ENCODE data around the gene GSS.

The GSS gene

DNA sequence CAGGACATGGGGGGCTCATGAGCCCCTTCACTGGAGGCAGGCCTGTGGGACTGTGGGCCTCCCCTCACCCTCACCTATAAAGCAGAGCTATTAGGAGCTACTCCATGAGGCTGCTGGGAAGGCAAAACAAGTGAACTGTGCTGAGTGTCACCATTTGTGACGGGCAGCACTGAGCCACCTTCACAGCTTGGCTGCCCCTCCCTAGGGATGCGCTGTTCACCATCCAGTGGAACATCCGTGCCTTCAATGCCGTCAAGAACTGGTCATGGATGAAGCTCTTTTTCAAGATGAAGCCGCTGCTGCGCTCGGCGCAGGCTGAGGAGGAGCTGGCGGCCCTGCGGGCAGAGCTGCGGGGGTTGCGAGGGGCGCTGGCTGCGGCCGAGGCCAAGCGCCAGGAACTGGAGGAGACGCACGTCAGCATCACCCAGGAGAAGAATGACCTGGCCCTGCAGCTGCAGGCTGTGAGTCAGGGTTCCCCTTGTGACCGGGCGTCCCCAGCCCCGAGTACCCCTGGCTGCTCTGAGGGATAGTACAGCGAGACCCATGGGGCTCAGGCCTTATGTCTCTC is 38.4 kb upstream of the GSS start:
- no peak for DNase-seq (ENCODE audit: low read depth)

- no peak for DNase-seq (ENCODE audit: low read depth)
These were observed 37.3 kb upstream of the GSS start for GRCh38 chr20:34992751-34993417.

DNA sequence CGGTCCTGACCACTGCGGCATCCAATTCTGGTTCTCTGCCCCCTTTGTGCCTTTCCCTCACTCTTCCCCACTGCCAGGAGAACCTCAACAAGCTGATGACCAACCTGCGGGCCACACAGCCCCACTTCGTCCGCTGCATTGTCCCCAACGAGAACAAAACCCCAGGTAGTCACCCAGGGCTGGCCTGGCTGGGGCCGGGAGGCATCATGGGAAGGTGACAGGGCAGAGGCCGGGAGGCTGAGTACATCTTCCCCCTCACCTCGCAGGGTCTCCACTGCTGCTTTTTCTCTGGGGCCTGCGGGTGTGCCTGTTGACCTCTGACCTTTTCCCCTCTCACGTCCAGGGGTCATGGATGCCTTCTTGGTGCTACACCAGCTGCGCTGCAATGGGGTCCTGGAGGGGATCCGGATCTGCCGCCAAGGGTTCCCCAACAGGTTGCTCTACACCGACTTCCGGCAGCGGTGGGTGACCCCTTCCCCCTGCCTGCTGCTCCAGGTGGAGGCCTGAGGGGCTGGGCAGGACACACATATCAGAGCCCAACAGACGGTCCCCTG is 35.1 kb upstream of the GSS start:
- no peak for DNase-seq (ENCODE audit: low read depth)

DNA sequence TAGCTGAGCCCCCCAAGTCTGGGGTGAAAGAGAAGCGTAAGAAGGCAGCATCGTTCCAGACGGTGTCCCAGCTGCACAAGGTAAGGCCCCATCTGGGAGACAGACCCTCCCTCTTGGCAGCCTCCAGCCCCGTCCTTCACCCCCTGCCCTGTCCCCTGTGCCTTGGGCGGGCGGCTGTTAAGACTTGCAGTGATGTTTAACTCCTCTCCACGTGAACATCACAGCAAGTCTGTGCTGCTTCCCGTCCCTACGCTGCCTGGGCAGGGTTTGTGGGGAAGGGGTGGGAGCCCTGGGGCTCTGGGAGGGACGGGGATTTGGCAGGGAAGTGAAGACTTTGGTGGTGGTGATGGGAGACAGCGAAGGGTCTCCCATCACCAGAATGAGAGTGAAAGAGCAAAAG is 34.6 kb upstream of the GSS start:
- no peak for DNase-seq (ENCODE audit: low read depth)

- no peak for DNase-seq (ENCODE audit: low read depth)
These were observed 34.1 kb upstream of the GSS start for GRCh38 chr20:34989670-34990069.

DNA sequence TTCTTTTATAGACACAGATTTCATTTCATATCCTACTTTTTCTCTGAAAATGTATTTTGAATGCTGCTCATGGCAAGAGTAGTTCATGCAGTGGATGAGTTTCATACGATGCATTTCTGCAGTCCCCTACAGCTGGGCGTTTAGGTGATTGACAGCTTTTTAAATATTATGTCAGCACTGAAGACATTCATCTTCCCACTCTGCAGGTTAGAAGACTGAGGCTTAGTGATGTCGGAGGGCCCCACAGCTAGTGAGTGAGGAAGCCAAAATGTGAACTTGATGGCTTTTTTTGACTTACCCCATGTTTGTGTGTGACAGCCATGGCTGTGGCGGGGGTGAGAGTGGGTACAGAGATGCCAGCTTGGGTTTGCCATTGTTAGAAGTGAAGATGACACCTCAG is 33.5 kb upstream of the GSS start:
- no peak for DNase-seq (ENCODE audit: low read depth)

DNA sequence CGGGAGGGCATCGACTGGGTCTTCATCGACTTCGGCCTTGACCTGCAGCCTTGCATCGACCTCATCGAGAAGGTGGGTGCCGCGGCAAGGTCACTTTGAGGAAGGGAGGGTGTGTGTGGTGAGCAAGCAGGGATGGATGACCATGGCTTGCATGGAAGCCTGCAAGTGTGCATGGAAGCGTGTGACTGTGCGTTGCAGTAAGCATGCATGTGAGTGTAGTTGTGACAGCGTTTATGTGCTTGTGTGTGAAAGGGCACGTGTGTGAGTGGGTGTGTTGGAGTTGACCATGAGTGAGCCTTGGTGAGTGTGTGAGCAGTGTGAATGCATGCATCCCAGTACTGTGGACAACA is 32.6 kb upstream of the GSS start:
- no peak for DNase-seq (ENCODE audit: low read depth)

DNA sequence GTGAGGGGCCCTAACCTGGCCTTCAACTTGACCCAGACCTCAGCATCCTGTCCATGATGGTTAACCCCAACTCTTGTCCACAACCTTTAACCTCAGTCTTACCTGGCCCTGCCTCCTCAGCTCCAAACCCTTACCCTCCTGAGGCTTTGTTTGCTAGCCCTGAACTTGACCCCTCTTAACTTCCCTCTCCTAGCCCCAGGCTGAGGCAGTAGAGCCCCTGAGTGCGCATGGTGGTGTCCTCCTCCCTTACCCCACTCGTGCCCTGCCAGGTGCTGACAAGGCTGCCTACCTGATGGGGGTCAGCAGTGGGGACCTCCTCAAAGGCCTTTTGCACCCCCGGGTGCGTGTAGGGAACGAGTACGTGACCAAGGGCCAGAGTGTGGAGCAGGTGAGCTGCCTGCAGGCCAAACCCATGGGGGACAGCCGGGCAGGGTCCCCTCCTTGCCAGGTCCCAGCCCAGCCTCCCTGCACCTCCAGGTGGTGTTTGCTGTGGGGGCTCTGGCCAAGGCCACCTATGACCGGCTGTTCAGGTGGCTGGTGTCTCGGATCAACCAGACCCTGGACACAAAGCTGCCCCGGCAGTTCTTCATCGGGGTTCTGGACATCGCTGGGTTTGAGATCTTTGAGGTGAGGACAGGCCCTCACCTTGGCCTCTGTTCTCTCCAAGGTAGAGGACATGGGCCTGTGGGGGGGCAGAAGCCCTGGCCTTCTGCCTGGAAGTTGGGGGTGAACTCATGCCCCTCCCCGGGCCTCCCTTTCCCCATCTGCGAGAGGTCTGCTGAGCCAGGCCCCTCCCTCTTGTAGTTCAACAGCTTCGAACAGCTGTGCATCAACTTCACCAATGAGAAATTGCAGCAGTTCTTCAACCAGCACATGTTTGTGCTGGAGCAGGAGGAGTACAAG is 31.9 kb upstream of the GSS start:
- no peak for DNase-seq (ENCODE audit: low read depth)

DNA sequence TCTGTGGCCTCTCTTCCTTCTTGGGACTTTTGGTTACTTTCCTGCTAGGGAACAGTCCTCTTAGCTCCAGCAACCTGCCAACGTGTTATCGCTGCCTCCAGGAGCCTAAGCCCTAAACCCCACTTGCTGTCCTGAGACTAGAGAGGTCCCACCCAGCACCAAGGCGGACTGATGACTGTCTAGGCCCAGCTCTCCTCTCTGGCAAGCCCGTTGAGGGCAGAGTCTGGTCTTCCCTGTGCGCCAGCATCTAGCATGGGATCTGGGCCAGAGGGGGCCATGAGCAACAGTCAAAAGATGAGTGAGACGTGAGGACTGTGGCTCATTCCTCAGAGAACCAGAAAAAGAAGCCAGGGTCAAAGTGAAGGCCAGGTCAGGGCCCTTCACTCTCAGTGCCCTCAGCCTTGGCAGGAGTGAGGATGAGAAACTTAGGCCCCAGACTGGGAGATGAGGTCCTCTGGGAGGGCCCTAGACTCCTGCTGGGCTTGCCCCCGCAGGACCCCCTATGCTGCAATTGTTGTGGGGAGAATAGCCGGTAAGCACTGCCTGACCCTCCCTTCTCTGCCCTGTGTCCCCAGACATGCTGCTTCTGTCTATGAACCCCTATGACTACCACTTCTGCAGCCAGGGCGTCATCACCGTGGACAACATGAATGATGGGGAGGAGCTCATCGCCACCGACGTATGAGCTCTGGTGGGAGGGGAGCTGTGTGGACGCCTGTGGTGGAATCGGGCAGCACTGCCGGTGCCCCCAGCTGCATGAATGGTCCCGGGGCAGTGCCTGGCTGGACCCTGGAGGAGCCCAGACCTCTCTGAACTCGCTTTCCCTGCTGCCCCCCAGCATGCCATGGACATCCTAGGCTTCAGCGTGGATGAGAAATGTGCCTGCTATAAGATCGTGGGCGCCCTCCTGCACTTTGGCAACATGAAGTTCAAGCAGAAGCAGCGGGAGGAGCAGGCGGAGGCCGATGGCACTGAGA is 31.0 kb upstream of the GSS start:
- no peak for DNase-seq (ENCODE audit: low read depth)

- DNase-seq (ENCODE audit: low read depth) = no peak
These were observed 30.1 kb upstream of the GSS start for GRCh38 chr20:34985461-34986310.

DNA sequence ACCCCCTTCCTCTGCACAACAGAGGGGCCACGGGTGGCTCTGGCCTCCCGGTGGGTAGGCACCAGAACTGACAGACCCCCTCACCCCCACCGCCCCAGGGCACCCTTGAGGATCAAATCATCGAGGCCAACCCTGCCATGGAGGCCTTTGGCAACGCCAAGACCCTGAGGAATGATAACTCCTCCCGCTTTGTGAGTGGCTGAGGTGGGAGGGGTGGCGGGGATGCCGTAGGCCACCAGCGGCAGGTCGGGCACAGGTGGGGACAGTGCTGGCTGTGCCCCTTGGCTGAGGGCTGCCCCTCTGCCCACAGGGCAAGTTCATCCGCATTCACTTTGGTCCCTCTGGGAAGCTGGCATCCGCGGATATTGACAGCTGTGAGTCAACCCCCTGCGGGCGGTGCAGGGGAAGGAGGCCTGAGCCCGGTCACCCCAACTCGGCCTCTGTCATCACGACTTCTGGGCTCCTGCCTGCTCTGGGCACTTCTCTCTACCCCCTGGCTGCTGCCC is 29.2 kb upstream of the GSS start:
- DNase-seq (ENCODE audit: low read depth) = no peak

DNA sequence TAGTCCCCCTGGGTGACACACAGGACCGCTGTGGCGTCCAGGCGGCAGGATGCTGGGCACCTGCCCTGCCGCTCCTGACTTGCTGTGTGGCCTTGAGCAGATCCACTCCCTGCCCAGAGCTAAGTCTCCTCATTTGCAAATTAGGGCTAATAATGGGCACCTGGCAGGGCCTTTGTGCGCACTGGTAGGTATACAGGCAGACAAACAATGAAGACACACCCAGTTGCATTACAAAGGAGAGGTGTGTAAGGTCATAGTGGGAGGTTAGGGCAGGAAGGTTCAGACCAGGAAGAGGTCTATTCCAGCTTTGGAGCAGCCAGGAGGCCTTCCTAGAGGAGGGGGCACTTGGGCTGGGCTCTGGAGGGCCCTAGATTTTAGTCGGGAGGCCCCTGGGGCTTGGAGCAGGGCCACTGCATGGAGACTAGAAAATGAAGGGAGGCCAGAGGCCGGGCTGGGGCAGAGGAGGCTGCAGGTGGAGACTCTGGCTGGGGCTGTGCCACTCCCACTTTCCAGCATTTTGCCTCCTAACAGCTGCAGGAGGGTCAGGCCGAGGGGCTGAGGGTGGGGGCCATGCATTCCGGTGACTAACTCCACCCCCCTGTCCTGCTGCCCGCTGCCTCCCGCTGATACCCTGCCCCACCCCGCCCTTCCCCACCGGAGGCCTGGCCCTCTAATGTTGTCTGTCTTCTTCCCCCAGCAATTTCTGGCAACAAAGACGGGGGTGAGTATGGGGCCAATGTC is 28.6 kb upstream of the GSS start:
- DNase-seq (ENCODE audit: low read depth) = no peak

- DNase-seq (ENCODE audit: low read depth) = no peak
These were observed 27.6 kb upstream of the GSS start for GRCh38 chr20:34983089-34983820.

GRCh38 chr20:34982270-34983088 is 26.9 kb upstream of the GSS start:
- DNase-seq (ENCODE audit: low read depth) = no peak

- DNase-seq (ENCODE audit: low read depth) = no peak
These were observed 25.1 kb upstream of the GSS start for GRCh38 chr20:34980543-34981233.

DNA sequence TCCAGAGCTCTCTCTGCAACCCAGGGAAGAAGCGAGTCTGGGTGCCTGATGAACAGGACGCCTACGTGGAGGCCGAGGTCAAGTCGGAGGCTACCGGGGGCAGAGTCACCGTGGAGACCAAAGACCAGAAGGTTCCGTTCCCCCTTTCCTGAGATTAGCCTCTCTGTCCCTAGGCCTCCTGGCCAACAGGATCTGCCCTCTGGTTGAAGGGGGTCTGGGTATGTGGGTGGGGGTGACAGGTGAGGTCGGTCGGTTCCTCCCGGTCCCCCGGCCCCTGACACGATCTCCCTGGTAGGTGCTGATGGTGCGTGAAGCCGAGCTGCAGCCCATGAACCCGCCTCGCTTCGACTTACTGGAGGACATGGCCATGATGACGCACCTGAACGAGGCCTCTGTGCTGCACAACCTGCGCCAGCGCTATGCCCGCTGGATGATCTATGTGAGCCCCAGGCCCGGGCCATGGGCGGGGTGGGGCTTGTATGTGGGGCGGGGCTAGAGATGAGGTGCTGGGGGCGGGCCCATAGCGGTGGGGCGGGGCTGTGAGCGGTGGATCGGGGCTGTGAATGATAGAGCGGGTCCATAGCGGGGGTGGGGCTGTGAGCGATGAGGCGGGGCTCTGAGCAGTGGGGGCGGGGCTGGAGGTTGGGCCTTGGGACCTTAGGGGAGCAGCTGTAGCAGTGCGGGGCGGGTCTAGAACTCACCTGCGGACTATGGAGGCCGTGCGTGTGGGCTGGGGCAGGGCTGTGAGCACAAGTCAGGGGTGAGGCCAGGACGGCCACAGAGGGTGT is 24.0 kb upstream of the GSS start:
- DNase-seq (ENCODE audit: low read depth) = no peak
